OCI-LY7 (cell line): ENCODE measurements around the gene GJE1.

ENCODE experiments used
- CTCF ChIP-seq: fragments of 200-600 bp; sonication (generic); conservative IDR thresholded peaks from 2 replicates; pipeline ENCODE4 v1.5.1; 2014; ENCODE audit warnings: mild to moderate bottlenecking, antibody characterized with exemption, low read length, moderate library complexity, mixed read lengths
- EZH2phosphoT487 ChIP-seq: fragments of 200-600 bp; sonication (generic); IDR thresholded peaks from 2 replicates; pipeline ENCODE4 v1.6.1; 2018; ENCODE audit warnings: low read depth, borderline replicate concordance, mild to moderate bottlenecking, mixed run types, antibody characterized with exemption, low read length, moderate library complexity, mixed read lengths

- no peak for TF ChIP-seq CTCF
- TF ChIP-seq EZH2phosphoT487: no peak
These were observed 21.6 kb downstream of the GJE1 start for GRCh38 chr6:142154336-142154735.
